OCI-LY1 (cell line): ENCODE data around the gene ABCF1.
A peak's percentile ranks its signal among the peaks of the same experiment; 100 is the strongest.
"Not testable (repeated sequence)": the region's sequence is repeated elsewhere in the genome, so short reads cannot be mapped to it uniquely, and the experiment has no call there.

ENCODE experiments used
- H2AFZ ChIP-seq: fragments of 200-600 bp; sonication (generic), shearing (Covaris generic); 2 replicates; pipeline ENCODE4 v1.6.0; 2014; ENCODE audit warnings: antibody characterized with exemption, mild to moderate bottlenecking, low read length
- H3F3A ChIP-seq: fragments of 200-600 bp; sonication (generic), shearing (Covaris generic); 2 replicates; pipeline ENCODE4 v1.6.0; 2014; ENCODE audit warnings: mild to moderate bottlenecking, antibody characterized with exemption, low read length, moderate library complexity; ENCODE audit not compliant: insufficient read depth
- H3K27ac ChIP-seq: fragments of 200-600 bp; sonication (generic); 2 replicates; pipeline ENCODE4 v1.5.1; 2014; ENCODE audit warnings: low read length, mixed run types, mild to moderate bottlenecking, low read depth; ENCODE audit not compliant: poor library complexity, severe bottlenecking
- H3K27me3 ChIP-seq: fragments of 200-600 bp; sonication (generic); 2 replicates; pipeline ENCODE4 v1.6.0; 2014; ENCODE audit warnings: antibody characterized with exemption, mild to moderate bottlenecking, low read length, moderate library complexity; ENCODE audit not compliant: insufficient read depth
- H3K36me3 ChIP-seq: fragments of 200-600 bp; sonication (generic); 2 replicates; pipeline ENCODE4 v1.6.1; 2014; ENCODE audit warnings: mild to moderate bottlenecking, antibody characterized with exemption, low read length, moderate library complexity, mixed read lengths; ENCODE audit not compliant: insufficient read depth
- H3K4me1 ChIP-seq: fragments of 200-600 bp; sonication (generic); 2 replicates; pipeline ENCODE4 v1.5.1; 2014; ENCODE audit warnings: mild to moderate bottlenecking, low read length, moderate library complexity; ENCODE audit not compliant: insufficient read depth, severe bottlenecking
- H3K4me2 ChIP-seq: fragments of 200-600 bp; sonication (generic), shearing (Covaris generic); 2 replicates; pipeline ENCODE4 v1.6.1; 2014; ENCODE audit warnings: low read length
- H3K4me3 ChIP-seq: fragments of 200-600 bp; sonication (generic); 2 replicates; pipeline ENCODE4 v1.5.1; 2014; ENCODE audit warnings: low read length, low read depth, mild to moderate bottlenecking, mixed read lengths; ENCODE audit not compliant: poor library complexity, severe bottlenecking
- H3K79me2 ChIP-seq: fragments of 200-600 bp; shearing (Covaris generic); 2 replicates; pipeline ENCODE4 v1.6.1; 2016; ENCODE audit warnings: mixed run types, low read length, mixed read lengths; ENCODE audit not compliant: insufficient read depth
- H3K9ac ChIP-seq: fragments of 200-600 bp; sonication (generic), shearing (Covaris generic); 2 replicates; pipeline ENCODE4 v1.6.1; 2014; ENCODE audit warnings: mild to moderate bottlenecking, low read length, mixed read lengths
- H3K9me2 ChIP-seq: fragments of 200-600 bp; sonication (generic), shearing (Covaris generic); 2 replicates; pipeline ENCODE4 v1.6.1; 2014; ENCODE audit warnings: low read depth, mild to moderate bottlenecking, low read length, mixed read lengths
- H3K9me3 ChIP-seq: fragments of 200-600 bp; shearing (Covaris generic); 2 replicates; pipeline ENCODE4 v1.6.1; 2014; ENCODE audit warnings: low read length, mixed read lengths
- H4K20me1 ChIP-seq: fragments of 200-600 bp; sonication (generic), shearing (Covaris generic); 2 replicates; pipeline ENCODE4 v1.6.0; 2016; ENCODE audit warnings: mild to moderate bottlenecking, low read length; ENCODE audit not compliant: insufficient read depth
- EZH2 ChIP-seq: fragments of 200-600 bp; sonication (generic), shearing (Covaris generic); IDR thresholded peaks from 2 replicates; pipeline ENCODE4 v1.8.0; 2017; ENCODE audit warnings: borderline replicate concordance, mixed run types, mild to moderate bottlenecking, antibody characterized with exemption, low read length, moderate library complexity, mixed read lengths
- TF ChIP-seq, protein P1 (sequence below): fragments of 200-600 bp; sonication (generic), shearing (Covaris generic); IDR thresholded peaks from 2 replicates; pipeline ENCODE4 v1.5.1; 2017; ENCODE audit warnings: mild to moderate bottlenecking, antibody characterized with exemption, low read length, moderate library complexity, mixed read lengths

The ABCF1 gene

DNA sequence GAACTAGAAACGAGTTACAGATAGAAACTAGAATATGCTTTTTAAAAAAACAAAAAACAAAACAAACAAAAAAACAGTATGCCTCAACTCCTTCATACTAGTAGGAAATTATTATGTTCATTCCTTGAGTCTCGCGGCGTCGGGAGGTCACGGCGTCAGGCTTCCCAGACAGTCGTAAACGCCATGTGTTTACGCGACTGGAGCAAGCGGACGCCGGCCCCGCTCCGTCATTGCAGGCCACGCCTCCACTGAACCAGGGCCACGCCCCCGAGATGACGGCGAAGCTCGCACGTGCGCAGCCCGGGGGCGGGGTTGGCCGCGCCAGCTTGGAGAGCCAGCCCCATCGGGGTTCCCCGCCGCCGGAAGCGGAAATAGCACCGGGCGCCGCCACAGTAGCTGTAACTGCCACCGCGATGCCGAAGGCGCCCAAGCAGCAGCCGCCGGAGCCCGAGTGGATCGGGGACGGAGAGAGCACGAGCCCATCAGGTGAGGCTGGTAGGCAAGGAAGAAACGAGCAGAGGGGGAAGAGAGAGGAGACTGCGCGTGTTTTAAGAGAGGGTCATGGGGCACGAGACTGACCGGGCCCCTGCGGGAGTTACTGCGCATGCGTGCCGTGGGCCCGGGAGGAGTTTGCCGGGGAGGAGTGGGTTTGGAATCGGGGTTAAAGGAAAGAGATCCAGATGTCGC is at the start of gene ABCF1:
Gene ABCF1, plus strand, starts transcription at position 368 of the 687 bp plus-strand sequence. Its CDS starts 46 bp downstream, at position 414.
- peak within 1 kb of the TSS; percentile 64 for H2AFZ ChIP-seq
- H3K79me2 ChIP-seq: peaks cover 43% of the 10 kb centered on the region
- H3F3A ChIP-seq: no peaks in the 10 kb centered on the region
- H3K27ac ChIP-seq: peak within 1 kb of the TSS; percentile 65
- peak within 1 kb of the TSS; percentile 89 for H3K4me3 ChIP-seq
- no peaks in the 10 kb centered on the region for H3K9me3 ChIP-seq
- TF ChIP-seq EZH2: no peak
- TF ChIP-seq, protein P1, sequence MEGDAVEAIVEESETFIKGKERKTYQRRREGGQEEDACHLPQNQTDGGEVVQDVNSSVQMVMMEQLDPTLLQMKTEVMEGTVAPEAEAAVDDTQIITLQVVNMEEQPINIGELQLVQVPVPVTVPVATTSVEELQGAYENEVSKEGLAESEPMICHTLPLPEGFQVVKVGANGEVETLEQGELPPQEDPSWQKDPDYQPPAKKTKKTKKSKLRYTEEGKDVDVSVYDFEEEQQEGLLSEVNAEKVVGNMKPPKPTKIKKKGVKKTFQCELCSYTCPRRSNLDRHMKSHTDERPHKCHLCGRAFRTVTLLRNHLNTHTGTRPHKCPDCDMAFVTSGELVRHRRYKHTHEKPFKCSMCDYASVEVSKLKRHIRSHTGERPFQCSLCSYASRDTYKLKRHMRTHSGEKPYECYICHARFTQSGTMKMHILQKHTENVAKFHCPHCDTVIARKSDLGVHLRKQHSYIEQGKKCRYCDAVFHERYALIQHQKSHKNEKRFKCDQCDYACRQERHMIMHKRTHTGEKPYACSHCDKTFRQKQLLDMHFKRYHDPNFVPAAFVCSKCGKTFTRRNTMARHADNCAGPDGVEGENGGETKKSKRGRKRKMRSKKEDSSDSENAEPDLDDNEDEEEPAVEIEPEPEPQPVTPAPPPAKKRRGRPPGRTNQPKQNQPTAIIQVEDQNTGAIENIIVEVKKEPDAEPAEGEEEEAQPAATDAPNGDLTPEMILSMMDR: no peak
- peak within 1 kb of the TSS; percentile 91 for H3K9ac ChIP-seq
- no peaks in the 10 kb centered on the region for H3K9me2 ChIP-seq
- H4K20me1 ChIP-seq: 0 out of 2 replicates have a peak, but pooled peaks cover 3% of the 10 kb centered on the region
- H3K4me2 ChIP-seq: peak within 1 kb of the TSS; percentile 98
- H3K4me1 ChIP-seq: peaks cover 42% of the 10 kb centered on the region
- H3K27me3 ChIP-seq: no peaks in the 10 kb centered on the region
- peaks cover 14% of the 10 kb centered on the region; the same call in 1 of the 2 replicates for H3K36me3 ChIP-seq

DNA sequence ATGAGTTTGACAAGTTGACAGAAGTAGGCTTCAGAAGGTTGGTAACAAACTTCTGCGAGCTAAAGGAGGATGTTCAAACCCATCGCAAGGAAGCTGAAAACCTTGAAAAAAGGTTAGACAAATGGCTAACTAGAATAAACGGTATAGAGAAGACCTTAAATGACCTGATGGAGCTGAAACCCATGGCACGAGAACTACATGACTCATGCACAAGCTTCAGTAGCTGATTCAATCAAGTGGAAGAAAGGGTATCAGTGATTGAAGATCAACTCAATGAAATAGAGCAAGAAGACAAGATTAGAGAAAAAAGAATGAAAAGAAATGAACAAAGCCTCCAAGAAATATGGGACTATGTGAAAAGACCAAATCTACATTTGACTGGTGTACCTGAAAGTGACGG is 49.3 kb upstream of the ABCF1 start:
- H3K9me2 ChIP-seq, H3K4me2 ChIP-seq, H3K9me3 ChIP-seq, H3K4me1 ChIP-seq, H3K9ac ChIP-seq, H2AFZ ChIP-seq, H4K20me1 ChIP-seq, H3K36me3 ChIP-seq, H3K79me2 ChIP-seq, H3K27me3 ChIP-seq, H3F3A ChIP-seq, H3K27ac ChIP-seq, H3K4me3 ChIP-seq: not testable (repeated sequence)

DNA sequence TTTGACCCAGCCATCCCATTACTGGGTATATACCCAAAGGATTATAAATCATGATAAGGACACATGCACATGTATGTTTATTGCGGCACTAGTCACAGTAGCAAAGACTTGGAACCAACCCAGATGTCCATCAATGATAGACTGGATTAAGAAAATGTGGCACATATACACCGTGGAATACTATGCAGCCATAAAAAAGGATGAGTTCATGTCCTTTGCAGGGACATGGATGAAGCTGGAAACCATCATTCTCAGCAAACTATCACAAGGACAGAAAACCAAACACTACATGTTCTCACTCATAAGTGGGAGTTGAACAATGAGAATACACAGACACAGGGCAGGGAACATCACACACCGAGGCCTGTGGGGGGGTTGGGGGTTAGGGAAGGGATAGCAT is 44.8 kb upstream of the ABCF1 start:
- not testable (repeated sequence) for H3K9me2 ChIP-seq, H3K36me3 ChIP-seq, H3K9ac ChIP-seq, H4K20me1 ChIP-seq, H2AFZ ChIP-seq, H3K79me2 ChIP-seq, H3K27ac ChIP-seq, H3K4me3 ChIP-seq, H3K9me3 ChIP-seq, H3F3A ChIP-seq, H3K27me3 ChIP-seq, H3K4me2 ChIP-seq
- H3K4me1 ChIP-seq: peaks cover 28% of the 10 kb centered on the region

DNA sequence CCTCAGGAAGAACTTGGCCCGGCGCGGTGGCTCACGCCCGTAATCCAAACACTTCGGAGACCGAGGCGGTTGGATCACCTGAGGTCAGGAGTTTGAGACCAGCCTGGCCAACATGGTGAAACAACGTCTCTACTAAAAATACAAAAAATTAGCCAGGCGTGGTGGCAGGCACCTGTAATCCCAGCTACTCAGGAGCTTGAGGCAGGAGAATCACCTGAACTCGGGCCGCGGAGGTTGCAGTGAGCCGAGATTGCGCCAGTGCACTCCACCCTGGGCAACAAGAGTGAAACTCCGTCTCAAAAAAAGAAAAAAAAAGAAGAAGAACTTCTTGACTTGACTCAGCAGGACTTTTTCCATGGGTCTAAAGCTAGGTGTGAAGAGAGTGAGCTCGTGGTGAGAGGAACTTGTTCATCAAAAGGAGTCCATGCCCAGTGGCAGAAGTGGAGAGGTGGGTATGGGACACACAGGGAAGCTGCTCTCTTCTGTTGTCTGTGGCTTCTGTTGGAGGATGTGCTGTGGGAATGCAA is 41.8 kb upstream of the ABCF1 start:
- H3K4me2 ChIP-seq, H3K9me2 ChIP-seq, H3K36me3 ChIP-seq, H3K79me2 ChIP-seq, H3K9ac ChIP-seq, H3K27me3 ChIP-seq, H3F3A ChIP-seq, H2AFZ ChIP-seq, H4K20me1 ChIP-seq, H3K4me3 ChIP-seq, H3K9me3 ChIP-seq: not testable (repeated sequence)
- H3K4me1 ChIP-seq: peaks cover 31% of the 10 kb centered on the region
- H3K27ac ChIP-seq: peak overlapping the region; percentile 16
